ENCODE measurements around the gene CYBRD1. TPM values are rescaled to one million over a fixed set of nuclear protein-coding genes. Genes with fewer than 3 reads are reported as not detected.

The CYBRD1 gene
- polyA plus RNA-seq, 2 of the 4 experiments (the other 2 are of a cell fraction): 30.5 to 46.6 TPM

DNA sequence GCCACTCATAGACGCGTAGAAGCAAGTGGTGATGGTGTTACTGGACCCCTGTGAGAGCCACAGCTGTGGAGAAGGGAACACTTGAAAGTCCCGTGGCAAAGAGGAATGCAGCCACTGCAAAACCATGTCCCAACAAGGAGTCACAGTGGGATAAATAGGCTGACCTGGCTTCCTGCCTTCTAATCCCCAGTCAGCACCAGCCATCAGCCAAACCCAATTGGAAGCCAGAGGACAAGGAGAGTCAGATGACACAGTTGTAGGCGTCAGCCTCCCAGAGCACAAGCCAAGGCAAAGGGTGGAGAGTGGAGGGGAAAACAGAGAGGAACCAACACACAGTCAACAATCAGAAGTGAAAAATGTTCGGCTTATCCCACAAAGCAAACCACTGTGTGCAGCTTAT lies 5.5 kb upstream of the CYBRD1 start:
- ChIA-PET CTCF (no interaction called here), POLR2A (no interaction called here)
- H3K4me3 ChIP-seq: no peak overlapping the region
- H3K9me3 ChIP-seq: no peaks in the 10 kb centered on the region
- TF ChIP-seq HDAC2 (IDR thresholded peaks at IDR 0.05) (no peak), KDM5A (IDR thresholded peaks at IDR 0.05) (no peak), RFX5 (IDR thresholded peaks at IDR 0.05) (no peak), JUNB (IDR thresholded peaks at IDR 0.05) (no peak), MAFK (IDR thresholded peaks at IDR 0.05; ENCODE audit: partially characterized antibody) (no peak), EHF (CRISPR knock-in tag; IDR thresholded peaks at IDR 0.05) (no peak), EP300 (IDR thresholded peaks at IDR 0.05) (no peak), TP53 (CRISPR knock-in tag; IDR thresholded peaks at IDR 0.05) (no peak), RCOR1 (IDR thresholded peaks at IDR 0.05; ENCODE audit: low read depth, low read length) (no peak), HOXB5 (CRISPR knock-in tag; IDR thresholded peaks at IDR 0.05) (no peak), JUN (IDR thresholded peaks at IDR 0.05) (no peak), ZFP36 (IDR thresholded peaks at IDR 0.05; ENCODE audit: borderline replicate concordance, partially characterized antibody) (no peak), CHD2 (IDR thresholded peaks at IDR 0.05; ENCODE audit: low read length, partially characterized antibody) (no peak), SMC3 (IDR thresholded peaks at IDR 0.05) (no peak)
- TF ChIP-seq, protein P1, sequence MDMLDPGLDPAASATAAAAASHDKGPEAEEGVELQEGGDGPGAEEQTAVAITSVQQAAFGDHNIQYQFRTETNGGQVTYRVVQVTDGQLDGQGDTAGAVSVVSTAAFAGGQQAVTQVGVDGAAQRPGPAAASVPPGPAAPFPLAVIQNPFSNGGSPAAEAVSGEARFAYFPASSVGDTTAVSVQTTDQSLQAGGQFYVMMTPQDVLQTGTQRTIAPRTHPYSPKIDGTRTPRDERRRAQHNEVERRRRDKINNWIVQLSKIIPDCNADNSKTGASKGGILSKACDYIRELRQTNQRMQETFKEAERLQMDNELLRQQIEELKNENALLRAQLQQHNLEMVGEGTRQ (IDR thresholded peaks at IDR 0.05): no peak
- TF ChIP-seq, protein P2, sequence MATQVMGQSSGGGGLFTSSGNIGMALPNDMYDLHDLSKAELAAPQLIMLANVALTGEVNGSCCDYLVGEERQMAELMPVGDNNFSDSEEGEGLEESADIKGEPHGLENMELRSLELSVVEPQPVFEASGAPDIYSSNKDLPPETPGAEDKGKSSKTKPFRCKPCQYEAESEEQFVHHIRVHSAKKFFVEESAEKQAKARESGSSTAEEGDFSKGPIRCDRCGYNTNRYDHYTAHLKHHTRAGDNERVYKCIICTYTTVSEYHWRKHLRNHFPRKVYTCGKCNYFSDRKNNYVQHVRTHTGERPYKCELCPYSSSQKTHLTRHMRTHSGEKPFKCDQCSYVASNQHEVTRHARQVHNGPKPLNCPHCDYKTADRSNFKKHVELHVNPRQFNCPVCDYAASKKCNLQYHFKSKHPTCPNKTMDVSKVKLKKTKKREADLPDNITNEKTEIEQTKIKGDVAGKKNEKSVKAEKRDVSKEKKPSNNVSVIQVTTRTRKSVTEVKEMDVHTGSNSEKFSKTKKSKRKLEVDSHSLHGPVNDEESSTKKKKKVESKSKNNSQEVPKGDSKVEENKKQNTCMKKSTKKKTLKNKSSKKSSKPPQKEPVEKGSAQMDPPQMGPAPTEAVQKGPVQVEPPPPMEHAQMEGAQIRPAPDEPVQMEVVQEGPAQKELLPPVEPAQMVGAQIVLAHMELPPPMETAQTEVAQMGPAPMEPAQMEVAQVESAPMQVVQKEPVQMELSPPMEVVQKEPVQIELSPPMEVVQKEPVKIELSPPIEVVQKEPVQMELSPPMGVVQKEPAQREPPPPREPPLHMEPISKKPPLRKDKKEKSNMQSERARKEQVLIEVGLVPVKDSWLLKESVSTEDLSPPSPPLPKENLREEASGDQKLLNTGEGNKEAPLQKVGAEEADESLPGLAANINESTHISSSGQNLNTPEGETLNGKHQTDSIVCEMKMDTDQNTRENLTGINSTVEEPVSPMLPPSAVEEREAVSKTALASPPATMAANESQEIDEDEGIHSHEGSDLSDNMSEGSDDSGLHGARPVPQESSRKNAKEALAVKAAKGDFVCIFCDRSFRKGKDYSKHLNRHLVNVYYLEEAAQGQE (IDR thresholded peaks at IDR 0.05): no peak
- TF ChIP-seq, protein P3, sequence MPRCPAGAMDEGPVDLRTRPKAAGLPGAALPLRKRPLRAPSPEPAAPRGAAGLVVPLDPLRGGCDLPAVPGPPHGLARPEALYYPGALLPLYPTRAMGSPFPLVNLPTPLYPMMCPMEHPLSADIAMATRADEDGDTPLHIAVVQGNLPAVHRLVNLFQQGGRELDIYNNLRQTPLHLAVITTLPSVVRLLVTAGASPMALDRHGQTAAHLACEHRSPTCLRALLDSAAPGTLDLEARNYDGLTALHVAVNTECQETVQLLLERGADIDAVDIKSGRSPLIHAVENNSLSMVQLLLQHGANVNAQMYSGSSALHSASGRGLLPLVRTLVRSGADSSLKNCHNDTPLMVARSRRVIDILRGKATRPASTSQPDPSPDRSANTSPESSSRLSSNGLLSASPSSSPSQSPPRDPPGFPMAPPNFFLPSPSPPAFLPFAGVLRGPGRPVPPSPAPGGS (IDR thresholded peaks at IDR 0.05): no peak
- DNase-seq (ENCODE audit: low read depth in 1 of 2, low spot score in 1 of 2) (no peak), FAIRE-seq (no peak), ATAC-seq (no peak)
- H3K4me2 ChIP-seq: no peak overlapping the region
- H3K27ac ChIP-seq: no peak overlapping the region
- 83% methylated on average over 5 of the region's 5 CpGs for WGBS (ENCODE audit: missing lambda C conversion rate)
- peaks cover 15% of the 10 kb centered on the region for H3K4me1 ChIP-seq

- FAIRE-seq: no peak
- WGBS (ENCODE audit: missing lambda C conversion rate): 80% methylated on average over 5 of the region's 5 CpGs
- POLR2A ChIA-PET: no interaction called here
- no peak for ATAC-seq
- Histone ChIP-seq H3K27ac (no peak overlapping the region), H3K4me2 (no peak overlapping the region), H3K4me3 (no peak overlapping the region), H3K4me1 (peaks cover 26% of the 10 kb centered on the region), H3K9me3 (no peaks in the 10 kb centered on the region)
- no peak for DNase-seq (ENCODE audit: low read depth in 1 of 2, low spot score in 1 of 2)
- CTCF ChIA-PET: interaction anchor here (0.6 to 1.7 kb wide), 2 partner anchors 15 to 548 kb away, joined by 3 to 4 read pairs; no protein-coding TSS in a partner anchor
- TF ChIP-seq HOXA7 (CRISPR knock-in tag; IDR thresholded peaks at IDR 0.05): no peak
- TF ChIP-seq, protein P4, sequence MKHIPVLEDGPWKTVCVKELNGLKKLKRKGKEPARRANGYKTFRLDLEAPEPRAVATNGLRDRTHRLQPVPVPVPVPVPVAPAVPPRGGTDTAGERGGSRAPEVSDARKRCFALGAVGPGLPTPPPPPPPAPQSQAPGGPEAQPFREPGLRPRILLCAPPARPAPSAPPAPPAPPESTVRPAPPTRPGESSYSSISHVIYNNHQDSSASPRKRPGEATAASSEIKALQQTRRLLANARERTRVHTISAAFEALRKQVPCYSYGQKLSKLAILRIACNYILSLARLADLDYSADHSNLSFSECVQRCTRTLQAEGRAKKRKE (CRISPR knock-in tag; IDR thresholded peaks at IDR 0.05; ENCODE audit: low read depth): no peak
- no peak for TF ChIP-seq NFE2L2 (conservative IDR thresholded peaks at IDR 0.05; ENCODE audit: low read length)
- TF ChIP-seq MYC (IDR thresholded peaks at IDR 0.05; ENCODE audit: borderline replicate concordance, low read length): no peak
- TF ChIP-seq ESRRA (IDR thresholded peaks at IDR 0.05; ENCODE audit: borderline replicate concordance, low read length): no peak
- TF ChIP-seq HEYL (CRISPR knock-in tag; IDR thresholded peaks at IDR 0.05): no peak
- no peak for TF ChIP-seq CHD2 (IDR thresholded peaks at IDR 0.05; ENCODE audit: low read length, partially characterized antibody)
- no peak for TF ChIP-seq FOSB (CRISPR knock-in tag; IDR thresholded peaks at IDR 0.05)
- TF ChIP-seq, protein P3 (IDR thresholded peaks at IDR 0.05): no peak
- no peak for TF ChIP-seq HDAC2 (IDR thresholded peaks at IDR 0.05)
- TF ChIP-seq RAD21 (conservative IDR thresholded peaks at IDR 0.05 in 1 of 2, IDR thresholded peaks at IDR 0.05 in 1 of 2): no peak
- no peak for TF ChIP-seq ELK1 (IDR thresholded peaks at IDR 0.05; ENCODE audit: low read depth, low read length)
- no peak for TF ChIP-seq PHF8 (IDR thresholded peaks at IDR 0.05; ENCODE audit: borderline replicate concordance, low read depth)
- no peak for TF ChIP-seq RARB (CRISPR knock-in tag; IDR thresholded peaks at IDR 0.05)
- TF ChIP-seq FOSL2 (IDR thresholded peaks at IDR 0.05): no peak
- no peak for TF ChIP-seq FOSL2 (CRISPR knock-in tag; IDR thresholded peaks at IDR 0.05)
- no peak for TF ChIP-seq EP300 (IDR thresholded peaks at IDR 0.05)
- no peak for TF ChIP-seq HOXB5 (CRISPR knock-in tag; IDR thresholded peaks at IDR 0.05)
- no peak for TF ChIP-seq CBX2 (IDR thresholded peaks at IDR 0.05; ENCODE audit: borderline replicate concordance, low read depth)
Measured at GRCh38 chr2:171520471-171520870, 1.8 kb upstream of the CYBRD1 start.

Measured in A549 (cell line).